Measurements from ENCODE around the gene MCMBP.
A peak's percentile ranks its signal among the peaks of the same experiment; 100 is the strongest.
"Not testable (repeated sequence)": the region's sequence is repeated elsewhere in the genome, so short reads cannot be mapped to it uniquely, and the experiment has no call there.

The MCMBP gene, protein sequence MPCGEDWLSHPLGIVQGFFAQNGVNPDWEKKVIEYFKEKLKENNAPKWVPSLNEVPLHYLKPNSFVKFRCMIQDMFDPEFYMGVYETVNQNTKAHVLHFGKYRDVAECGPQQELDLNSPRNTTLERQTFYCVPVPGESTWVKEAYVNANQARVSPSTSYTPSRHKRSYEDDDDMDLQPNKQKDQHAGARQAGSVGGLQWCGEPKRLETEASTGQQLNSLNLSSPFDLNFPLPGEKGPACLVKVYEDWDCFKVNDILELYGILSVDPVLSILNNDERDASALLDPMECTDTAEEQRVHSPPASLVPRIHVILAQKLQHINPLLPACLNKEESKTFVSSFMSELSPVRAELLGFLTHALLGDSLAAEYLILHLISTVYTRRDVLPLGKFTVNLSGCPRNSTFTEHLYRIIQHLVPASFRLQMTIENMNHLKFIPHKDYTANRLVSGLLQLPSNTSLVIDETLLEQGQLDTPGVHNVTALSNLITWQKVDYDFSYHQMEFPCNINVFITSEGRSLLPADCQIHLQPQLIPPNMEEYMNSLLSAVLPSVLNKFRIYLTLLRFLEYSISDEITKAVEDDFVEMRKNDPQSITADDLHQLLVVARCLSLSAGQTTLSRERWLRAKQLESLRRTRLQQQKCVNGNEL

DNA sequence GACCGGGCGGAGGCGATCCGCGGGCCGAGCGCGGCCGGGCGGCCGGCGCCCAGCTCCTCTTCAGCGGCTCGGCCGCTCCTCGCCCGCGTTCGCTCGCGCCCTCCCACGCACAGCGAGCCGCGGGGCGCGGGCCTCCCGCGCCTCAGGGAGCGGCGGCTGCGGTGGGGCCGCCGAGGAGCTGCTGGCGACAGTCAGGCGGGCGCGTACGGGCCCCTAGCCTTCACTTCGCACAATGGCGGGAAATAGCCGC is at the start of gene MCMBP:
Gene MCMBP, minus strand, starts transcription at position 234 of the 250 bp plus-strand sequence. CDS start 259 bp downstream, outside the sequence.
- no peak for DNase-seq

DNA sequence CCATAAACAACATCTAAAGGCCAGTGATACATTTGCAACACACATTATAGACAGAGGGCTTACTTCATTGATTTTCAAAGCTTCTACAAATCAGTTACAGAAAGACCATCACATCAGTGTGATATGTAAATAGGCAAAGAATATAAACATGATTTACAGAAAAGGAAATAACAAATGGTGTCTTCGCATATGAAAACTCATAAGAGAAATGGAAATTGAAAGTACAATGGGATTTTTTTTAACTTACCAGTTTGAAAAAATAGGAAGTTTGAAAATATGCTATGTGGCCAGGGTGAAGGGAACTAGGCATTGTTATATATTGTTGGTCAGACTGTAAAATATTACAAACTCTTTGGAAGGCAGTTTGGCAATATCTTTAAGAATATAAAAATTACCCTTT is 47.2 kb upstream of the MCMBP start:
- no peak for DNase-seq

DNA sequence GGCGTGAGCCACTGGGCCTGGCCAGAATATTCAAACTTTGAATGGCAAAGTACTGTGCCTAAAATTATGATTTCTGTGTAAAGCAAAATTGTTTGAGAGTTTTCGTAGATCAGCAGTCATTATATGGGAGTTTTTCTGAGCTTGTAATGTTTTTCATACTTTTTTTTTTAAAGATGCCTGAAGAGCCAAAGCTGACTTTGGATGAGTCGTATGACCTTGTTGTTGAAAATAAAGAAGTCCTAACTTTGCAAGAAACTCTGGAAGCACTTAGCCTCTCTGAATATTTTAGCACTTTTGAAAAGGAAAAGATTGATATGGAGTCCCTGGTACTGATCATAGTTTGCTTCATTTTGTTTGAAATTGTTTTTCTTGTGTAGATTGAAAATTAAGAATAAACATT is 46.6 kb upstream of the MCMBP start:
- no peak for DNase-seq

DNA sequence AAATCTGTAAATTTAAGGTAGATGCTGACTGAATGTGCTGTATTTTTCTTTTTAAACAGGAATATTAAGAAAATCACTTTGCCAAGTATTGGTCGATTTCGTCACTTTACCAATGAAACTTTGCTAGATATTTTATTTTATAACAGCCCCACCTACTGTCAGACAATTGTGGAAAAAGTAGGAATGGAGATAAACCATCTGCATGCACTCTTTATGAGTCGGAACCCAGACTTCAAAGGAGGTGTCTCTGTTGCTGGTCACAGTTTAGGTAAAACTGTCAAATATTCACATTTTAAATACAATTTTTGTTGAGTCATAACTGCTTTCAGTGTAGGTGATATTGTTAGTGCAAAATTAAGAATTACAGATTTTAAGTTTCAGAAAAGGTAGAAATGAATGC is 45.1 kb upstream of the MCMBP start:
- no peak for DNase-seq

DNA sequence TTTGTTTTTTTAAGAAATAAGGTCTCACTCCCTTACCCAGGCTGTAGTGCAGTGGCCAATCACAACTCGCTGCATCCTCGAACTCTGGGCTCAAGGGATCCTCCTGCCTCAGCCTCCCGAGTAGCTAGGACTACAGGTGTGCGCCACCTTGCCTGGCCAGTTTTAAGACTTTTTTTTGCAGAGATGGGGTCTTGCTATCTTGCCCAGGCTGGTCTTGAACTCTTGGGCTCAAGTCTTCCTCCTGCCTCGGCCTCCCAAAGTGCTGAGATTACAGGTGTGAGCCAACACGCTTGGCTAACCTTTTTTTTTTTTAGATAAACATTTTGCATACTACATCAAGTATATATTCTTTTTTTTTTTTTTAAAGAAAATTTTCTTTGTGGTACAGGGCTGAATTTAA is 38.0 kb upstream of the MCMBP start:
- no peak for DNase-seq

DNA sequence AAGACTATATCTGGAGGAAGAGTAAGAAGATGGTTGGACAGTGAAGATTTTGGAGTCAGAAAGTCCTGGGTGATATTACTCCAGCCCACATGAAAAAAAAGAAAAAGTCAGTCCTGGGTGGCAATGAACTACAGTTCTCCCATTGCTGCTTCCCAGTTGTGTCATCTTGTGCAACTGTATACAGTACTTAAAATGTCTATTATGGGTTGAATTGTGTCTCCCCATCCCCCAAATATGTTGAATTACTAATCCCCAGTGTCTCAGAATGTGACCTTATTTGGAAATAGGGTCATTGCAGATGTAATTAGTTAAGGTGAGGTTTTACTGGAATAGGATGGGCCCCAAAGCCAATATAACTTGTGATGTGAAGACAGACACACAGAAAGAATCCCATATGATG is 35.5 kb upstream of the MCMBP start:
- DNase-seq: no peak

DNA sequence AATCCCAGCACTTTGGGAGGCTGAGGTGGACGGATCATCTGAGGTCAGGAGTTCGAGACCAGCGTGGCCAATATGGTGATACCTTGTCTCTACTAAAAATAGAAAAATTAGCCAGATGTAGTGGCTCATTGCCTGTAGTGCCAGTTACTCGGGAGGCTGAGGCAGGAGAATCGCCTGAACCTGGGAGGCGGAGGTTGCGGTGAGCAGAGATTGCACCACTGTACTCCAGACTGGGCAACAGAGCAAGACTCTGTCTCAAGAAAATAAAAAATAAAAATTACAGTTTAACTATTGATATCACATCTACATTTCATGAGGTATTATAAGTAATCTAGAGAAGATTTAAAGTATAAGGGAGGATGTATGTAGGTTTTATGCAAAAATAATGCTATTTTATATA is 35.1 kb upstream of the MCMBP start:
- not testable (repeated sequence) for DNase-seq

DNA sequence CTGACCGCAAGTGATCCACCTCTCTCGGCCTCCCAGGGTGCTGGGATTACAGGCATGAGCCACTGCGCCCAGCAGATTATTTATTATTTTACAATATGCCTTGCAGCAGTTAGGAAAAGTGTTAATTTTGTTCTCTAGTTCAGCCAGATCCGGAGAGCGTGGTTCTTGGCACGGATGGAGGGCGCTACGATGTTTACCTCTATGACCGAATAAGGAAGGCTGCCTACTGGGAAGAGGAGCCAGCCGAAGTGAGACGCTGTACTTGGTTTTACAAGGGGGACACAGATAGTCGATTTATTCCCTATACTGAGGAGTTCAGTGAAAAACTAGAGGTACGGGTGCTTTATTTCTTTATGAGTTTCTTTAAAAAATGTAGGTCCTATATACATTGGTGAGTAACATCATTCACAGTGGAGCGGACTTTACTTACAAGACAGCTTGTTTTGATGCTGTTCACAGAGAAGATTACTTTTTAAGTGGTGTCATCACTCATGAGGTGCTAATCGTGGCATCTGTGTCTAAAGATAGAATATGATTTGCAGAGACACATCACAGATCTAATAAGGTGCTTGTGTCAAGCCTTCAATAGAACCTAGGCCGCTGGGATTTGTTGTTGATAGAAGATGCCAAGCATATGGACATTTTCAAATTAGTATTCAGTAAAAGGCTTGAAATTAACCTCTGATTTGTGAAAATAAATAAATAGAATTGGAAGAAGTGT is 31.5 kb upstream of the MCMBP start:
- no peak for DNase-seq

DNA sequence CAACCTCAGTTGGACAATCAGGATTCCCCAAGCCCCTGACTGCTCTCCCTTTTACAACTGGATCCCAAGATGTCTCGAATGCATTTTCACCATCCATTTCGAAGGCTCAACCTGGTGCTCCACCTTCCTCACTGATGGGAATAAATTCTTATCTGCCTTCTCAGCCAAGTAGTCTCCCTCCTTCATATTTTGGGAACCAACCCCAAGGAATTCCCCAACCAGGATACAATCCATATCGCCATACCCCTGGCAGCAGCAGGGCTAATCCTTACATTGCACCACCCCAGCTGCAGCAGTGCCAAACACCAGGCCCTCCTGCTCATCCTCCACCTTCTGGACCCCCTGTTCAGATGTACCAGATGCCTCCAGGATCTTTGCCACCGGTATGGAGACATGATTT is 25.9 kb upstream of the MCMBP start:
- no peak for DNase-seq

DNA sequence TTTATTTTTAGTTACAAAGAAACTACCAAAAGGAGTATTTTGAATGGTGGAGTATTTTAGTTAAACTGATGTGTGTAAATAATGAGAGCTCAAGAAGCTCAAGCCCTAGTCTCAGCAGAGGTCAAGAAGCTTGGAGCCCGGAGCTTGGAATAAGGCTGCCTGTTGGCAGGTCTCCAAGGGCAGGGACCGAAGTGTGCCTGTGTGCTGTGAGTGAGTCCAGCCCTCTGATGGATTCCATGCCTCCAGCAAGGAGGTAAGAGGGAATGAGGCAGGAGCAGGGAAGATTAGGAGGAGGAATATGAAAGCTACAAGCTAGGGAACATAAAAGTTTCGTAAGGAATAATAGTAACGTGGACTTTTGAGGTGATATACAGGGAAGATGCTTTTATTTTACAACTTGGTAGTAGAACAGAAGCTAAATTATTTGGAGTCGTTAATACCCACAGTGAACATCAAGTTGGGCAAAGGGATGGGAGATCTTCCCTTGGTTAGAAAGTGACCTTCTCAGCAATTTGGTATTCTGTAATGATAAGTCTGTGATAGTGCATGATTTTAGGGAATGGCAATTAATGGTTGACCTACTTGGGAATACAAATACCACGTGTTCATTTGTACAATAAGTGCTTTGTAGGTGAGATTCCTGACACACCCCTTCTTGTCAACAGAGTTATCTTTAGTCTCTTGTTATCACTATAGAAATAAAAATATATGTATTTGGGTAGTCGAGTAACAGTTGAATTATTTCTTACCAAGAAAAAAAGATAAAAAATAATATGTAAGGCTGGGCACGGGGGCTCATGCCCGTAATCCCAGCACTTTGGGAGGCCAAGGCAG is 24.5 kb upstream of the MCMBP start:
- DNase-seq: no peak

DNA sequence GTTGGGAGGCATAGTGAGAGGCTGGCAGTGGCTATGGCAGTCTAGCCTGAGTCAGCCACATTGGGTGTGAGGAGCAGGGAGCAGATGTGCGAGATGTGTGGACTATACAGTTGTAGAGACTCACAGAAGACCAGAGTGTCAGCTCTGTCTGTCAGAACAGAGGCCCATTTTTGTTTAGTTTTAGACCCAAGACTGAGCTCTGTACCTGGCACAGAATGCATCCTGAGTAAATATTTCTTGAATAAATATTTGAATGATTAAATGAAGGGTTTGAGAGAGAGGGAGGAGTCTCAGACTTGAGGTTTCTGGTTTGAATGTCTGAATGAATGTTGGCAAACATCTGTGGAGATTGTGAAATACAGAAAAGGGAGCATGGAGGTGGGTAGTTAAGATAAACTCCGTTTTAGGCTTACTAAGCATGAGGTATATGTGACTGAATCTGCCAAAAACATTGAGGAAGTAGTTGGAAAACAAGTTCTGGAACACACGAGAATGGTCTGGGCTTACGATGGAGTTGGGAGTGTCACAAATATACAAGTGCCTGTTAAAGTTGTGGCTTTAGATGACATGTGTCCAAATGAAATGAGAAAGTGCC is 23.5 kb upstream of the MCMBP start:
- DNase-seq: no peak

DNA sequence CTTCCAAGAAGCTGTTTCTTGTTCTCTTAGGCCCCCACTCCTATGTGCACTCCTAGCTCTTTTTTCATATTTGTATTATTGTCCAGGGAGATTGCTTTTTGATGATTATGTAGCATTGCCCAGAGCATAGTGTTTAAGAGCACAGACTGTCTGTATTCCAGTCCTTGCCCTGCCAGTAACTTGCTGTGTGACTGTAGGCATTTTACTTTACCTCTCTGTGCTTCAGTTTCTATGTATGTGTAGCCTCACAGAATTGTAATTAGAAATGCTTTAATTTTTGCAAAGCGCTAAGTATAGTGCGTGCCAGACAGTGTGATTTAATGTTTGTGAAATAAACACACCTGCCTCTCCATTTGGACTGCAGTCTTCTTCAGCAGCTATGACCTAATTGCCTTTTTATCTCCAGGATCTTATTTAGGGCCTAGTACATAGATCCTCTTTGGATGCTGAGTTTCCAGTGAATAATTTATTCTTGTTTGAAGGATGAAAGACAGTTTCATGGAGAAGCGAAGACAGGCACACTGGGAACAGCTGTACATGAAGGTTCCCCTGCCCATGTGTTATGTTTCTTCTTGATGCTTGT is 21.3 kb upstream of the MCMBP start:
- DNase-seq: no peak

DNA sequence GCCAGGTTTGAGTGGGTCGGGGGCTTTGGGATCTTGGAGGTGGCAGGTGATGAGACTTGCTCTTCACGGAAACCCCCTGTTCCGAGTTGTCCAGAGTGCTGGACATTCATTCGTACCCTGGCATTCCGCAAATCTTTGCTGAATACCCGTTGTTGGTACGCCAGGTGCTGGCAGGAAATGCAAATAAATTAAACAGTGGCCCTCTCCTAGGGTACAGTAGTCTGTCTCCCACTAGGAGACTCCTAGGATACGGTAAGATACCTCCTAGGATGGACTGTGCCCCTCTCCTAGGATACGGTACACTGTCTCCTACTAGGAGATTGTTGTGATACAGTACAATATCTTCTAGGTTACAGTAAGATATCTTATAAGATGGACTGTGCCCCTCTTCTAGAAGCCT is 20.4 kb upstream of the MCMBP start:
- DNase-seq: no peak

DNA sequence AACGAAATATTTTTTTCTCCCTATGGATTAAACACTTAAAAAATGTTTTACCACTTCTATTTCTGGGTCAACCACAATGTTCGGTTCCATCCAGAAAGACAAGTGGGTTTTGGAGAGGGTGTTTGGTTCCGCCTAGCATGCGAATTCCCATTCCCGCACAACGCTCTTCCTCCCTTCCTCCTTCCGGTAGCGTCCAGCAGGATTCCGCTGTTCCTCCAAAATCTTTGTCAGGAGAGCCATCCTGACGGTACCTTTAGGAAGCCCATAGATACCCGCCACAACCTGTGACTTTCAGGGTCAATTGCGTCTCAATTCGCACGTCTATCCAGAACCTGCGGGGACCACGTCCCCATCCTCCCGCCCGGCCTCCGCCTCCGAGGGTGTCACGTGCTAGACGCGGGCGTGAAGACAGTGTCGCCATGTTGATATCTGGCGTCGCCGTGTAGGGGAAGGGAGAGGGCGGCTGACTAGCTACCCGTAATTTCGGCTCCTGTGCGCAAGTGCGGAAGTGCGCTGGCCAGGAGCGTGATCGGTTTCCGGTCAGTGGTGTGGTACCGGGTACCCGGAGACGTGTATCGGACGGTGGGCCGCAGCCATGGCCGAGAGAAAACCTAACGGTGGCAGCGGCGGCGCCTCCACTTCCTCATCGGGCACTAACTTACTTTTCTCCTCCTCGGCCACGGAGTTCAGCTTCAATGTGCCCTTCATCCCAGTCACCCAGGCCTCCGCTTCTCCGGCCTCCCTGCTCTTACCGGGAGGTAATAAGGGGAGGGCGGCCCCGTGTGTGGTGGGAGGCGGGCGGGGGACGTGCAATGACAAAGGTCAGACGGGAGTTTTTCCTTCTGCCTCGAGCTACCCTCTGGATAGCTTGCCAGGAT is 19.8 kb upstream of the MCMBP start, which contains the start of gene SEC23IP:
Gene SEC23IP, plus strand, starts transcription at position 543 of the 878 bp plus-strand sequence. Its CDS starts 53 bp downstream, at position 596.
- DNase-seq: peak; percentile 59

DNA sequence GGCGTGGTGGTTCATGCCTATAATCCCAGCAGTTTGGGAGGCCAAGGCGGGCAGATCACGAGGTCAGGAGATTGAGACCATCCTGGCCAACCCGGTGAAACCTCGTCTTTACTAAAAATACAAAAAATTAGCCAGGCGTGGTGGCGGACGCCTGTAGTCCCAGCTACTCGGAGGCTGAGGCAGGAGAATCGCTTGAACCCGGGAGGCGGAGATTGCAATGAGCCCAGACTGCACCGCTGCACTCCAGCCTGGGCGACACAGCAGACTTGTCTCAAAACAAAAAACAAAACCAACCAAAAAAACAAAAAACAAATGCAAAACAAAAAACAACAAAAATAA is 19.2 kb upstream of the MCMBP start:
- DNase-seq: not testable (repeated sequence)

DNA sequence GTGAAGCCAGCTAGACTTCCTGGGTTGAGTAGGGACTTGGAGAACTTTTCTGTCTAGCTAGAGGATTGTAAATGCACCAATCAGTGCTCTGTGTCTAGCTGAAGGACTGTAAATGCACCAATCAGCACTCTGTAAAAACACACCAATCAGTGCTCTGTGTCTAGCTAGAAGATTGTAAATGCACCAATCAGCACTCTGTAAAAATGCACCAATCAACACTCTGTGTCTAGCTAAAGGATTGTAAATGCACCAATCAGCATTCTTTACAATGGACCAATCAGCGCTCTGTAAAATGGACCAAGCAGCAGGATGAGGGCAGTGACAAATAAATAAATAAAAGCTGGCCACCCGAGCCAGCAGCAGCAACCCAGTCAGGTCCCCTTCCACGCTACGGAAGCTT is 17.7 kb upstream of the MCMBP start:
- not testable (repeated sequence) for DNase-seq

DNA sequence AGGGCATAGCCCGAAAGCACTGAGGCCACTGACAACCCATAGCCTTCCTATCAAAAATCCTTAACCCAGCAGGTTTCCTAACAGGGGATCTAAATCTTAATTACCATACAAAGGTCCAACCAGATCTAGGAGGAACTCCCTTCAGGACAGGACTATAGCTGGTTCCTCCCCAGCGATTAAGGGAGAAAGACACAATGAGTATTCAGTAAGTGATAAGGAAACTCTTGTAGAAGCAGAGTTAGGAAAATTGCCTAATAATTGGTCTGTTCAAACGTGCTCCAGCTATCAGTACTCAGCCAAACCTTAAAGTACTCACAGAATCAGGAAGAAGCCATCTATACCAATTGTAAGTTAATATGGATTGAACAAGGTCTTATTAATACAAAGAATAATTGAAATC is 16.6 kb upstream of the MCMBP start:
- not testable (repeated sequence) for DNase-seq

DNA sequence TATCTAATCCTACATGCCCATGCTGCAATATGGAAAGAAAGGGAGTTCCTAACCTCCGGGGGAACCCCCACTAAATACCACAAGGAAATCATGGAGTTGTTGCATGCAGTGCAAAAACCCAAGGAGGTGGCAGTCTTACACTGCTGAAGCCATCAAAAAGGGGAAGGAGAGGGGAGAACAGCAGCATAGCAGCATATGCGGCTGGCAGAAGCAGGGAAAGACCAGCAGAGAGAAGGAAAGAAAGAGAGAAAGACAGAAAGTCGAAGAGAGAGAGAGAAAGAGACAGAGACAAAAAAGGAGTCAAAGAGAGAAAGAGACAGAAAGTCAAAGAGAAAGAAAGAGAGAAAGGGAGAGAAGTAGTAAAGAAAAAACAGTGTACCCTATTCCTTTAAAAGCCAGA is 16.1 kb upstream of the MCMBP start:
- DNase-seq: not testable (repeated sequence)

DNA sequence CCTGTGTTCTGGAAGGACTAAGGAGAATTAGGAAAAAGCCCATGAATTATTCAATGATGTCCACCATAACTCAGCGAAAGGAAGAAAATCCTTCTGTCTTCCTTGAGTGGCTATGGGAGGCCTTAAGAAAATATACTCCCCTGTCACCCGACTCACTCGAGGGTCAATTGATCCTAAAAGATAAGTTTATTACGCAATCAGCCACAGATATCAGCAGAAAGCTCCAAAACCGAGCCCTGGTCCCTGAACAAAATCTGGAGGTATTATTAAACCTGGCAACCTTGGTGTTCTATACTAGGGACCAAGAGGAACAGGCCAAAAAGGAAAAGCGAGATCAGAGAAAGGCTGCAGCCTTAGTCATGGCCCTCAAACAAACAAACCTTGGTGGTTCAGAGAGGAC is 13.4 kb upstream of the MCMBP start:
- DNase-seq: not testable (repeated sequence)

DNA sequence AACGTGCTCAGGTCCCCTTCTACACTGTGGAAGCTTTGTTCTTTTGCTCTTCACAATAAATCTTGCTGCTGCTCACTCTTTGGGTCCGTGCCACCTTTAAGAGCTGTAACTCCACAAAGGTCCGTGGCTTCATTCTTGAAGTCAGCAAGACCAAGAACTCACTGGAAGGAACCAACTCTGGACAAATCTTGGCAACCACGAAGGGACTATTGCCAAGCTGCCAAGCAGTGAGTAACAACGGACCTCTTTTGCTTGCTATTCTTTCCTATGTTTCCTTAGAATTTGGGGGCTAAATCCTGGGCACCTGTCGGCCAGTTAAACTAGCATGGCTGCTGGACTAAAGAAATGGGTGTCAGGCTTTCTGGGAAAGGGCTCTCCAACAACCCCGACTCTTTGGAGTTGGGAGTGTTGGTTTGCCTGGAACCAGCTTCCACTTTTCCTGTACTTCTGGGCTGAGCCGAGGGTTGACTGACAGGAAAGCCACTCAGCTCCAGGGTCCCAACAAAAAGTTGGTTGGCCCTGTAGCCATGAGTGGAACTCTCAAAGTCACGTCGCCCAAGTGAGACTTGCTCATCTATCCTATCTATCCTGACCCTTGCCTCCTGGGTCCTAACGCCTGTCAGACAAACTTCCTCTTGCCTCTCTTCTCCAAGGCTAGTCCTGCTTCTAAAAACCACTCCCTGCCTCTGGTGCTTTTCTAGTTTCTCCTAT is 11.4 kb upstream of the MCMBP start:
- not testable (repeated sequence) for DNase-seq

DNA sequence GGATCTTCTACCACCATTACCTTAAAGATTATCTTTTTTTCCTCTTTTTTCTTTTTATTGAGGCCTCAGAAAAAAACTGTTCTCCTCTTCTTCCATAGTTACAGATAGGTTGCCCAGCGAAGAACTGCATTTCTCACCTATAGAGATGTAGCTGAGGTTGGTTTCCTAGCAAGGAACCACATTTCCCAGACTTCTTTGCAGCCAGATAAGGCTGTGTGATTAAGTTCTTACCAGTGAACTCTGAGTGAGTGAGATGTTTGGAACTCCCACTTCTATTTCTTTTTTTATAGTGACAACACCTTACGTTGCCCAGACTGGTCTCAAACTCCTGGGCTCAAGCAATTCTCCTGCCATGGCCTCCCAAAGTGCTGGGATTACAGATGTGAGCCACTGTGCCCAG is 5.9 kb upstream of the MCMBP start:
- no peak for DNase-seq
